Pons (tissue), 1 donor: ENCODE measurements around the gene LSP1.

Experiments used
- DNase-seq: peaks from one replicate; pipeline ENCODE4 v3.0.0-alpha.2; 2016; ENCODE audit warnings: low spot score

The LSP1 gene

DNA sequence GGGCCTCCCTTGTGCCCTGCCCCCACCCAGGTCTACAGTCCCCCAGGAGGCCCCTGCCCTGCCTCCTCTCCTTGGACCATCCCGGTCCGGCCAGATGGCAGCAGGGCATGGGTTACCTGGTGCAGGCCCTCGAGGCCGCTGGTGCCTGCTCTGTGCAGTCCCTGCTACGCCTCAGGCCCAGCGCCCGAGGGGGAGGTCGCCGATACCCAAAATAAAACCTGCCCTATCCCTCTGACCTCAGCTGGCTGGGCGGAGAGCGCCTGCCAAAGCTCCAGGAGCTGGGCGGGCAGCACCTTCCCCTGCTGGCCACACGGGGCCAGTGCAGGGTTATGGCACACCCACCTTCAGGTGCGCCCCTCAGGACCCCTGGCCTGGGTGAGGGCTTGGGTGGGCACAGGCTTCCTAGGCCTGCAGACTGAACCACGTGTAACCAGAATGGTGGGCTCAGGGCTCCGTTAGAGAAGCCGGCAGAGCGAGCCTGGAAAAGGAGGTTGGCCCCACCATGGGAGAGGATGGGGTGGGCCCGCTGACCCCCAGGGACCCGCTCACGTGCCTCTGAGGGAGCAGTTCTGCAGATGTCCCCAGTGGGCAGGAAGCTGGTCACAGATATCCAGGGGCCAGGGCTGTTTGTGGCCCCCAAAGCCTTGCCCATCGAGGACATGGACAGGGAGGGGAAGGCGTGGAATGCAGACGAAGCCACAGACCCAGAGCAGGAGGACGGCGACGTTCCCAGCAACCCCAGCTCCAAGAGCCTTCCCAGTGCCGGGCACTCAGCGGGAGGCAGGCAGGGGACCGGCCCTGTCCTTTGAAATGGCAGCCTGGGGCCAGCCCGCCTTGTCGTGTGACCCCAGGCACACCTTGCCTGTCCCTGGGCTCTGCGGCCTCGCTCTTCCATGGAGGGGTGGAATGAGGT, 64.9 kb downstream of the LSP1 start:
- no peak for DNase-seq

DNA sequence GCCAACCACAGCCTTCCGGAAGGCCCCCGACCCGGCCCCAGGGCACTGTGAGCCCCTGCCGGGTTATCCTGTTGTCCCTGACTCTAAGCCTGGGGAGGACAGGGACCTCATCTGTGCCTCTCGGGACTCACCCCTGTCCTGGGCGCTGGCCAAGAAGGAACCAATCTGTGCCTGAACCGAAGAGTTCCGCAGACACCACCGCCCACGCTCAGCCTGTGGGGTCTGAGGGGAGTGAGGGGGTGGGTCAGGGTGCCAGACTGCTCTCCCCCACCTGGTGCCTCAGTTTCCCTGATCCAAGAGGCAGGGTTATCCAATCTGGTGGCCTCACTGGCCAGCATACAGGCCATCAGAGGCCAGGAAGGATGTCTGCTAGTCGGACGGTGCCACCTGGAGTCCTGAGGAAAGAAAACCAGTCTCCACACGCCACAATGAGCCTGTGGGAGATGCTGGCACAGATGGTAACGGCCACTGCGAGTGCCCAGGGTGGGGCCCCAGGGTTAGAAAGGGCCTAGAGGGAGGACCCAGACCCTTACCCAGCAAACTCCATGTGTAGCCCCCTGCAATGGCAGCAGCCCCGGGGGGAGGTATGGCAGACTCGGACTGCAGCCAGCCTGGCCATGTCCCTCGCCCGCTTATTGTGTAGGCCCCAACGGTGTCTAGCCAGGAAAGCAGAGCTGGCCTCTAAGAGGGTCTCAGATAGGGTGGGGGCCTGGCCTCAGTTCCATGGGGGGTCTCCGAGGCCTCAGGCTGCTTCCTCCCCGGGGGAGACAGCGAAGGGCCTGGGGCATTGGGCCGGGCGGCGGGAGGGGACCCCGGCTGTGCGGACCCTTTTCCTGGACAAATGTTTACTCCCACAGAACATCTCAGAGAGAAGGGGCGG, 65.8 kb downstream of the LSP1 start:
- no peak for DNase-seq

DNA sequence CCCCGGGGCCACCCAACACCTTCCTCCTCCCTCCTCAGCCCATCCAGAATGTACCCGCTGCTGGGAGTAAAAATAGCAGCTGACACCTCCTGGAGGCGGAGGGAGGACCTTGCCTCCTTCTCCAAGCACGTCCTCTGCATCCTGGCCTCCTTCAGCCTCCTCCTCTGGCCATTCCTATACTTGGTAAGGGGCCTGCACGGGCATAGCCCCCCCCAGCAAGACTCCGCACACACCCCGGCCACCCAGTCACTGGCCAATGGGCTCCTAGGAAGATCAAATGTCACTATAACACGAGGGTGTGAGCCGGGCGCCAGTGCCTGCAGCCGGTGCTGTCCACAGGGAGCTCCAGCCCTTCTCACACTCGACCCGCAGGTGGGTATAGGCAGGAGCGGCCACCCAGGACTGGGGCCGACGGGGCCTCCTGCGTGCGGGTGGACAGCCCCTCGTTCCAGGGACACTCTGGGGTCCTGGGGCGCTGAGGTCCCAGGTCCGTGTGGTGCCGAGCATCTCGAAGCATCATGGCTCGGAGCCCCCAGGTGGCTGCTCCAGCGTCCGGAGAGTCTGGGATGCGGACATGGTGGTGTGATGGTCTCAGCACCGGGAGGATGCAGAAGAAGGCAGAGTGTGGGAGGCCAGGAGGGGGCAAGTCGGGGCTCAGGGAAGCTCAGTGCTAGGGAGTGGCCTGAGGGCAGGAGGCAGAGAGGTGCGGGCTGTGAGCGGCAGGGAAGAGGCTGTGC, 66.7 kb downstream of the LSP1 start, which contains the start of gene TNNT3:
TSS of gene TNNT3 (plus strand) at position 313 of the 737 bp plus-strand sequence. CDS start 3,172 bp downstream, outside the sequence.
- DNase-seq: no peak

DNA sequence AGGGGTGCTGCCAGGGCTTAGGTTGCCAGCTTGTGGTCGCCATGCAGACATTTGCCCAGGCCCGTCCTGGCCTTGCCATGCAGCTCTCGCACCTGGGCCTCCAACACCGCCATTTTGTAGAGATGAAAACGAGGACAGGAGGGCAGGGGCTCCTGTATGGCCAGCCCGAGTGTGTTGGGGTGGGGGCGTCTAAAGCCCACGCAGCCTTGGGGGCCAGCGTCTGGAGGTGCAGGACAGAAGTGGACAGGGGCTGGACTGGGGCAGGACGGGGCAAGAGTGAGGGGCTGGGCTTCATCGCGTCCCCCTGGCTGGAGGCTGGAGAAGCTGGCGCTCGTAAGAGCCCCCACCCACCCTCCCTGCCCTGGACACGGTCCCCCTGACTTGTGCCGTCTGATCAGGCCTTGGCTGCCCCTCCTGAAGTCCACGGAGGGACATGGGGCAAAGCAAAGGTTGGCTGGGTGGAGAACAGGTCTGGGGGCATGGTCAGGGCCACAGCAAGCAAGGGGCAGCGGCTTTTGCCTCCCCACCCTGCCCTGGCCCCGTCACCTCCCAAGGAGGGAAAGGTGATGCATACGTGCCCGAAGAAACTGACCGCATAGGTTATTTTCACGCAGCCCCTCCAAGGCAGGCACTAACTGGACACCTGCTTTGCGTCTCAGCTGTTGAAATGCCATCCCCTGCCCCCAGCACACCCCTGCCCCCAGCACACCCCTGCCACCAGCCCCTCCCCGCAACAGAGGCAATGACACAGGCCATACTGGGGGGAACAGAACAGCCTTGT, 67.4 kb downstream of the LSP1 start:
- DNase-seq: no peak

DNA sequence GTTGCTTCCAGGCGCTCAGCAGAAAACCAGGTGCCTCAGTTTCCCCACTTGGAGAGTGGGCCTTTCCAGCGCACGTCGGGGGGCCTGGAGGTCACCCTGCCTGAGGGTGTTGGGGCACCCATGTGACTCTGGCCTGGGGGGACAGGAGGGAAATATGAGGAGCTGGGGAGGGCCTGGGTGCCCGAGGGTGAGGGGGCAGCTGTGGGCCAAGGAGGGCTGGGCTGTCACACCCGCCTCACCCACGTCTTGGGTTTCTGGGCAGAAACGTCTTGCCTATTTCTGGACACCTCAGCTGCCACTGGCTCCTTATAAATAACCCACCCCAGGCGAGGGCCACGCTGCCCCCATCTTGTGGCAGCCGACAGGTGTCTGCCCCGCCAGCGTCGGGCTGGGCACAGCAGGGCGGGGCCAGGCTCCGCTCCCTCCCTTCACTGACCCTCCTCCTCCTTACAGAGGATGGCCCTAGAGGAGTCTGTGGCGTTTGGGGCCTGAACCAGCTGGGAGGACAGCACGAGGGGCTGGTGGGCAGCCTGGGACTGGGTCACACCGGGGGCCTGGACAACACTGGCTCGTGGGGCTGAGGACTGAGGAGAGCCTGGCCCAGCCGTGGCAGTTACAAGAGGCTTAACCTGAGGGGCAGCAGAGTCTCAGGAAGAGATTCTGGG, 68.2 kb downstream of the LSP1 start:
- DNase-seq: no peak

DNA sequence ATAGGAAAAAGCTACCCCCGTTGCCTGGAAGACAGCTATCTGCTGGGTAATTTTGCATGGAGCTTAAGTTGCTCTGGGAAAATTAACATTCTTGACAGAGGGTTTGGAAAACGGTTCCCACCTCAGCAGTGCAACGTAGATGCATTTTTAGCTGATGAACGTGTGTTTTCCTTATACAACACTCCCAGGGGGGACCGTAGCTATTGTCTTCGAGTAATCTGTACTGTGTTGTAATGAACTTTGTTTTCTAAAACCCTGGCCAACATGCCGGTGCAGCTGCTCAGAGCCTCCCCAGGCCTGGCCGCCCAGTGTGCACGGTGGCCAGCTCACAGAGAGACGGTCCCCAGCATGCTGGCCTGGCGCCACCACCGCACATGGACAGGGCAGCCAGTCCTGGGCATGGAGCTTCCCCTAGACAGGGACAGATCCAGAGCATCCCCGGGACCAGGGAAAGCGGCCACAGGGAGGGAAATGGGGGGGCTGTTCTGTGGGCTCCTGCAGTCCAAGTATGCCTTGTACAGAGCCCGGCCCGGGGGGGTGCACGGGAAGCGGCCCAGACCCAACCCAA, 68.8 kb downstream of the LSP1 start:
- no peak for DNase-seq

DNA sequence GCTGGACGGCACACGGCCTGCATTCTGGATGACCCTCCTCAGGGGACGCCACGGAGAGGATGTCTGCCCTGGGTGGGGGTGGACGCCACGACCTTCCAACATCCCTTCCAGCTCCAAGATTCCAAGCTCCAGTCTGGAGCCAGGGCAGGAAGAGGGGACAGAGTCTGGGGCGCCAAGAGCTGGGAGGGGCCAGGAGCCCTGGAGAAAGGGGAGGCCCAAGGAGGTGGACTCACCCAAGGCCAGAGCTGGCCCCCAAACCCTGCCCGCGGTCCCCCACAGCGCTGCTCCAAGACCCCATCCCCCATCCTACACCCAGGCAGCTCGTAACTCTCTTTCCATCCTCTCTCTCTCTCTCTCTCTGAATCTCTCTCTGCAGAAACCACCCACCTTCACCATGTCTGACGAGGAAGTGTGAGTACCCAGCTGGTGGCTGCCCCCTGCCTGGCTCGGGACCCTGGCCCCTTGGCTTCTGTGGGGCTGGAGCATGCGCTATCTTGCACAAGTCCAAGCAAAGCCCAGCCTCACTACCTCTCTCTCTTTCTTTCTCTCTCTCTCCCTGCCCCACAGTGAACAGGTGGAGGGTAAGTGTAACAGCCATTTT, 69.7 kb downstream of the LSP1 start:
- DNase-seq: no peak

DNA sequence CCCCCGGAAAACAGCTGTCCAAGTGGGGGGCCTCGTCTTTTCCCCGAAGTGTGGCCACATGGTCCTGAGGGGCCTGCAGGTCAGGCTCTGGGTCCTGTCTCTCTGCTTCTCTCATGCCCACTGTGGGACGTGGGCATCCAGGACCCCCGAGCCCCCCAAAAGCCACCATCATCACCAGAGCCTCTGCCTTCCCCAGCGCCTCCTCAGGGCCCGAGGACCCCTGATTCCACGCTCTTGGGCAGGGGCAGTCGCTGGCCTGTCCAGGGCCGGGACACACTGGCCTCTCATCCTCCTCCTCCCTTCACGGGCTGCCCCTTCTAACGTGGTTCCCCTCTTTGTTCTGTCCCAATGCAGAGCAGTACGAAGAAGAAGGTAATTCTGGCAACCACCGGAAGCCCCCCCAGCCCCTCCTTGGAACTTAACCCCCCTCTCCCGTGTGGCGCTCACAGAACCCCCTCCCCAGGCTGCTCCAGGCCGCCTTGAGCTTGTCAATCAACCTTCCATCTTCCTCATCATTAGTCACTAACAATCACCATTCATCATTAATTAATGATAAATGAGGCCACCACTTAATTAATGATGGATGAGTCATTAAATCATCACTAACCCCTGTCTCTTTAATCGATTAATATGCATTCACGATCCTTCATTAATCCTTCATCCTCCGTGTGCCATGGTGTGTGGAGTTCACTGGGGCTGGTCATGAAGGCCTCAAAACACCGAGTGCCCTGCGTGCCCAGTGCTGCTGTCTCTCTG, 70.5 kb downstream of the LSP1 start:
- no peak for DNase-seq

DNA sequence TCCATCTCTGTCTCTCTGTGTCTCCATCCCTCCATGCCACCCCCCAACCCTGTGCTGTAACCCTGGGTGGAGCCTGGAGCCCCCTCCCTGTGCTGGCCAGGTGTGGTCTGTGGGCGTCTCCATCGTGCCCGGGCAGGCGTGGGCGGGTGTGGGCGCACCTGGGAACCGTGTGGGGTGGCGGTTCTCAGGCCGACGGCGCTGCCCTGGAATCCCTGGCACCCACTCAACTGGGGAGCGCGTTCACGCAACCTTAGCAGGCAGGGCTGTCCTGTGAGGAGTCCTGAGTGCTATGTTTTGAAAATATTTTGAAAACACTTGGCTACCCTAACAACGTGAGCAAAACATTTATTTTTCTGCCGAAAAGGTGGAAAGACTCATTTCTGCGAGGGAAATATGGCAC, 71.3 kb downstream of the LSP1 start:
- no peak for DNase-seq

DNA sequence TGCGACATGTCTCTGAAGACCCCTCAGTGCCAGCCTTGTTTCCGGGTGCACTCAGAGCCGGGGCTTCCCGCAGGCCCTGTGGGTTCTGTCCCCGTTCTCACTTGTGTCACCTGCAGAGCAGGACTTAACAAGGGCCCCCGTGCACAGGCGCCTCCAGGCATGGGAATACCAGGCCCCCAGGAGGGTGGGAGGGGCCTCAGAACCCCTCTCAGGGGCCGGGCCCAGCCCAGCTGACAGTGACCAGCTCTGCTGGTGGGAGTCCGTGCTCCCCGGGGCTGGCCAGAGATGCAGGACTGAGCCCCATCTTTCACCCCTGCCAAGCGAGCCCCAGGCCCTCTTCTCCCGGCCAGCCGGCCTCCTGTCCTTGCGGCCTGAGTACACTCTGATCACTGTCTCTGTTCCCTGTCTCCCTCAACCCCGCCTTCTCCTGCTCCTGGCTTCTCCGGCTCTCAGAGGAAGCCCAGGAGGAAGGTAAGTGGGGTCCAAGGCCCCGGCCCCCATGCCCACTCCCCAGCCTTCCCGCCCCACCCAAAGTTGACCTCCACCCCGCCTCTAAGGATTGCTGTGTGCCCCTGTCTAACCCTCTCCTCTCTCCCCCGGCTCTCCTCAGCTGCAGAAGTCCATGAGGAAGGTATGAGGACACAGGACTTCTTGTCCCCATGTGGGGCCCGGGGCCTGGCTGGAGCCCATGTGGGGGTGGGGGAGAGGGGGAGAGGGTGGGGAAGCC, 71.9 kb downstream of the LSP1 start:
- DNase-seq: no peak

DNA sequence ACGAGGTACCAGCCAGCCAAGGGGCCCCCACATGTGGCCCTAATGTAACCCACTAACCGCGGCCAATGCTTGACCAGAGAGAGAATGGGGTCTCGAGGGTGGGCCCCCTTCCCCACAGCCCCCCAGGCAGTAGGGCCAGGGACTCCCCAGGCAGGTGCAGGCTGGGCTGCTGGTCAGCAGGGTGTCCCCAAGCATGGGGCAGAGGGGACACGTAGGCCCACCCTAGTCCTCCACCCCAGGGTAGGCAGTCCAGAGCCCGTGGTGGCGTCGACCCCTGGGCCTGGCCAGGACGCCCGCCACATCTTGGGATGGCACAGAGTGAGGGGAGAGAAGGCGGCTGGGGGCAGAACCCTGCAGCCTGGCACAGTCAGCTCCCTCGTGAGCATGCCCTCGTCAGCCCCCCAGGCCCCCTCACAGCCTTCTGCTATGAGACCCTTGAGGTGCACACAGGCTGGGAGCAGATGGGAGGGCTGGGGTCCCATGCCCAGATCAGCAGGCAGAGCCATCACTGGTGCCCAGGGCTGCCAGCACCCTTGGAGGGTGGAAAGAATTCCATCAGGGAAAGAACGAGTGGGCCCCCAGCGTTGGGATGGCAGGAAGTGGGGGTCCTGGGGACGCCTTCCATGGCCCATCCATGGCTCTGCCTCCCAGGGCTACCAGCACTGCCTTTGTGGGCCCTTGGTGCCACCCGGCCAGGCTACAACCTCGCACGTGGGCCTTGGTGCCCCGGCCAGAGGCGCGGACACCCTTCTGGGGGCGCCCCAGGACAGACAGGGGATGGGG, 72.7 kb downstream of the LSP1 start:
- DNase-seq: no peak

DNA sequence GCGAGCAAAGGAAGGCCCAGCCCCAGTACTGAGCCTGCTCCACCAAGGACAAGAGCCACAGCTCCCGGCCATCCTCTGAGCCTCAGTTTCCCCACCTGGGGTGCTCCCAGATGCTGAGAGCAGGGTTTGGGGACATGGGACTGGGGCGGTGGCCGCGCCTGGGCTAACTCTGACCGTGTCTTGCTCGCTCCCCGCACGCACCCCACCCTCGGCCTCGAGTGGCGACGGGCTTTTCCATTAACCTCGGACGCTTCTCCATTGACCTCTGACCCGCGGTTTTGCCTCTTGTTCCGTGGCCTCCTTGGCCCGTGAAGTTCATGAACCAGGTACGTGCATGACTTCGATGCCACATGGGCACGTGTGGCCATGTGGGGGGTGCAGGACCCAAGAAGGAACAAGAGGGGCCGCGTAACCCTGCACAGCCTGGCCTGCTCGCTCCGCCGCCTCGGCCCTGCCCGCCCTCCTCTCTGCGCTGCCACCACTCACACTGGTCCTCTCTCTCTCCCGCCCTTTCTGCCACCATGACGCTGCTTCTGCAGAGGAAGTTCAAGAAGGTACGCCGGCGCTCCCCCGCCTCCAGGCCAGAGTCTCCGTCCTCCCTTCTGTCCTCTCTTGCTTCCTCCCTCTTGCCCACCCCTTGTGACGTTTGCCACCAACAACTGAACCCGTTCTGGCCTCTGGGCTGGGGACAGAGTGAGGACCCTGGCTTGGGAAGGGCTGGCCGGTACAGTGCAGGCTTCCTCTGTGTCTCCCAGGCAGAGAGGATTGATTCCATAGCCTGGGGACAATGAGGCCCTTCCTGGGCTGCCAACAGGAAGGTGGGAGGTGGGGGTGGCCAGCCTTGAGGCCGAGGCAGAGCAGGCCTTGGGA, 73.5 kb downstream of the LSP1 start:
- DNase-seq: no peak

DNA sequence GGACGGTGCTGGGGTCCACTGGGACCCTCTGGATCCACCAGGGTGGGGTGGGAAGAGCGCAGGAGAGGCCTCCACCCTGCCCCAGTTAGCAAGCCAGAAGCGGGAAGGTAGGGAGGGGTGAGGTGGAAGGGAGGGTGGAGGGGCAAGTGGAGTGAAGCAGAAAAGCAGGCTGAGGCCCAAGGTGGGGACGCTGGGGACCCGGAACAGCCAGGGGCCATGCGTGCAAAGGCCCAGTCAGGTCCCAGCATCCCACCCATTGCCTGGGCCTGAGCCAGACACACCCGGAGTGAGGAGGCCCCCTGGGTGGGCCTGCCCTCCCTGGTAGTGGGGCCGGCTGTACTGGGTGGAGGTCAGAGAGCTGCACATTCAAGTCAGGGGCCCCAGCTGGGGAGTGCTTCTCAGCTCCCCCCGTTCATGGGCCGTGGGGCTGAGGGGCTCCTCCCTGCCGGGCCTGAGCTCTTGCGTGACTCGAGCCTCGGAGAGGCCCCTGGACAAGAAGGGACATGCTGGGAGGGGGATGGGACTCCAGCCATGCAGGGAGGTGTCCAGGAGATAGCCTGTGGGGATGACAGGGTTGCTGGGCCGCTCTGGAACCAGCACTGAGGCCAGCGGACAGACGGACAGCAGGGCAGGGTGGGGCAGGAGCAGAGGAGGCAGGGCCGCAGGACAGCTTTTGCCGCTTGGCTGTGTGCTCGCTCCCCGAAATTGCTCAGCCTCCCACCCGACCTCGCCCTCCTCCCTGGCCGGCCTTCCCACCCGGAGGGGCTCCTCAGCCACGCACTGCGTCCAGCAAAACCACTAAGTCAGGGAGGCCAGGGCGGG, 74.4 kb downstream of the LSP1 start:
- no peak for DNase-seq

DNA sequence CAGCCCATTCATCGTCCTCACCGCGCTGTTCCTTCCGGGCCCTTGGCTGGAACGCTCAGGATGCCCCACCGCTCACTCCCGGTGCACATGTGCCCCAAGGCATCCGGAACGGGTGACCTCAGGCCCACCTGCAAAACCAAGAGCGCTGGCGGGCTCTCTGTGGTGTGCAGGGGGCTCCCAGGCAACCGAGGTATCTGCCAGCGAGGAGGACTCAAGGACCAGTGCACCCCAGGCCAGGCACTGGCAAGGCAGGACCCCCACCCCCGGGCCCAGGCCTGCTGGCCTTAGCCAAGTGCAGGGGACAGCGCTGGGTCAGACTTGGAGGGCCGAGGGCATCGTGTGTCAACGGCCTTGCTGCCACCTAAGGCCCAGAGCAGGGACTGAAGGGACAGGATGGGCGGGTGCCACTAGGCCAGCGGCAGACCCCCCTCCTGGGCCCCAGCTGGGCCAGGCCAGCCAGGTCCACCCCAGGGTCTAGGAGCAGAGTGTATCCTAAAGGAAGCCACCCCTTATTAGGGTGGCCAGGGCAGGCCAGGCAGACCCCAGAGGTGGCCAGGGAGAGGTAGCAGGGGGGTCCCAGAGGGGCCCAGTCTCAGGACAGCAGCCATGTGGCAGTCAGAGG, 75.1 kb downstream of the LSP1 start:
- no peak for DNase-seq

DNA sequence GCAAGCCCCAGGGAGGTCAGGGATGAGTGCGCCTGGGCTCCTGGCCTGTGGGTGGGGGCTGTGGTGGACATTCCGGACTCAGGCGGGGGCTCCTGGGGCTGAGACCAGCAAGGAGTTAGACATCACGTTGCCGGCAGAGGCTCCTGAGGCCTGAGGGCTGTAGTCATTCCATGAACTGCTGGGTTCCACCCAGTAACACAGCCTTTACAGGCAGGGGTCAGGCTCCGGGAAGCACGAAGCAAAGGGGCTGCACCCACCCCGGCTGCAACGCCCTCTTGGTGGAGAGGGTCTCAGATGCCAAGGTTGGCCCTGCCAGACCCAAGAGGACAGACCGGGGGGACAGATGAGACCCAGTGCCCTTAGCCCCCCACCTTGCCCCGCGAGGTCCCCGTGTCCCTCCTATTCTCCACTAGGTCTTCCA, 75.6 kb downstream of the LSP1 start:
- DNase-seq: no peak
